HG03103 (cell line): ENCODE results near the gene SLC44A5.
"Not testable (repeated sequence)": the region's sequence is repeated elsewhere in the genome, so short reads cannot be mapped to it uniquely, and the experiment has no call there.

ENCODE experiments used
- ATAC-seq: cut with Tn5 transposase; IDR thresholded peaks from one replicate; pipeline ENCODE4 v1.9.1; 2021; ENCODE audit warnings: low read depth; ENCODE audit not compliant: unreplicated experiment

Gene SLC44A5

GRCh38 chr1:75203415-75204277, 407.3 kb downstream of the SLC44A5 start:
- peak; percentile 80 for ATAC-seq

- ATAC-seq, result no peak
Measured at GRCh38 chr1:75202751-75203150, 408.2 kb downstream of the SLC44A5 start.

GRCh38 chr1:75198761-75199160, 412.2 kb downstream of the SLC44A5 start:
- no peak for ATAC-seq

- ATAC-seq, result no peak
Measured at GRCh38 chr1:75198163-75198562, 412.8 kb downstream of the SLC44A5 start.

GRCh38 chr1:75188892-75189291, 422.0 kb downstream of the SLC44A5 start:
- no peak for ATAC-seq

- ATAC-seq, result not testable (repeated sequence)
Measured at GRCh38 chr1:75181214-75181955, 429.5 kb downstream of the SLC44A5 start.

GRCh38 chr1:75174031-75174760, 436.7 kb downstream of the SLC44A5 start:
- ATAC-seq, result no peak

- ATAC-seq, result no peak
Measured at GRCh38 chr1:75172556-75172955, 438.4 kb downstream of the SLC44A5 start.

- ATAC-seq, result no peak
Measured at GRCh38 chr1:75171876-75172275, 439.0 kb downstream of the SLC44A5 start.

GRCh38 chr1:75170981-75171380, 439.9 kb downstream of the SLC44A5 start:
- no peak for ATAC-seq

GRCh38 chr1:75170011-75170410, 440.9 kb downstream of the SLC44A5 start:
- no peak for ATAC-seq

GRCh38 chr1:75166821-75167220, 444.1 kb downstream of the SLC44A5 start:
- ATAC-seq, result no peak

- ATAC-seq, result peak; percentile 68
Measured at GRCh38 chr1:75165264-75165663, 445.6 kb downstream of the SLC44A5 start.

- ATAC-seq, result no peak
Measured at GRCh38 chr1:75159154-75159553, 451.8 kb downstream of the SLC44A5 start.
